ENCODE data around the gene MMP12.
"Not testable (repeated sequence)": the region's sequence is repeated elsewhere in the genome, so short reads cannot be mapped to it uniquely, and the experiment has no call there.

The MMP12 gene

GRCh38 chr11:102911758-102912481 is 37.1 kb upstream of the MMP12 start:
- H3K4me3 ChIP-seq (ENCODE audit: insufficient read depth, low read length, poor library complexity, severe bottlenecking), result no peak overlapping the region
- no peaks in the 10 kb centered on the region for H3K27me3 ChIP-seq (ENCODE audit: low read length)
- H3K9me3 ChIP-seq (ENCODE audit: insufficient read depth, low read length), result no peaks in the 10 kb centered on the region
- TF ChIP-seq EZH2phosphoT487 (conservative IDR thresholded peaks at IDR 0.05; ENCODE audit: low read length), result no peak
- H3F3A ChIP-seq (ENCODE audit: insufficient read depth), result no peaks in the 10 kb centered on the region
- H4K20me1 ChIP-seq (ENCODE audit: low read depth, low read length), result no peaks in the 10 kb centered on the region
- no peaks in the 10 kb centered on the region for H3K9me2 ChIP-seq (replicated peaks; ENCODE audit: insufficient read depth, low read length)
- no peaks in the 10 kb centered on the region for H3K36me3 ChIP-seq (ENCODE audit: low read length)
- H3K79me2 ChIP-seq (ENCODE audit: insufficient read depth, low read length), result no peaks in the 10 kb centered on the region
- no peak overlapping the region for H3K4me2 ChIP-seq (ENCODE audit: low read depth, low read length, poor library complexity, severe bottlenecking)
- H3K27ac ChIP-seq (ENCODE audit: low read depth, low read length), result no peak overlapping the region
- no peak overlapping the region for H3K9ac ChIP-seq (ENCODE audit: low read length)
- no peak overlapping the region for H2AFZ ChIP-seq (ENCODE audit: low read depth, low read length, severe bottlenecking)

- H3K9ac ChIP-seq (ENCODE audit: low read length); H3K27ac ChIP-seq (ENCODE audit: low read depth, low read length); H3K27me3 ChIP-seq (ENCODE audit: low read length); H3F3A ChIP-seq (ENCODE audit: insufficient read depth); H3K4me3 ChIP-seq (ENCODE audit: insufficient read depth, low read length, poor library complexity, severe bottlenecking); H4K20me1 ChIP-seq (ENCODE audit: low read depth, low read length); H3K4me2 ChIP-seq (ENCODE audit: low read depth, low read length, poor library complexity, severe bottlenecking); H3K79me2 ChIP-seq (ENCODE audit: insufficient read depth, low read length); H3K9me3 ChIP-seq (ENCODE audit: insufficient read depth, low read length); H3K36me3 ChIP-seq (ENCODE audit: low read length); H3K9me2 ChIP-seq (replicated peaks; ENCODE audit: insufficient read depth, low read length); H2AFZ ChIP-seq (ENCODE audit: low read depth, low read length, severe bottlenecking): not testable (repeated sequence)
Observed at GRCh38 chr11:102905848-102906247, 31.1 kb upstream of the MMP12 start.

GRCh38 chr11:102903895-102904294 is 29.1 kb upstream of the MMP12 start:
- H3K27ac ChIP-seq (ENCODE audit: low read depth, low read length); H3K9ac ChIP-seq (ENCODE audit: low read length); H3K27me3 ChIP-seq (ENCODE audit: low read length); H3F3A ChIP-seq (ENCODE audit: insufficient read depth); H2AFZ ChIP-seq (ENCODE audit: low read depth, low read length, severe bottlenecking); H4K20me1 ChIP-seq (ENCODE audit: low read depth, low read length); H3K4me3 ChIP-seq (ENCODE audit: insufficient read depth, low read length, poor library complexity, severe bottlenecking); H3K79me2 ChIP-seq (ENCODE audit: insufficient read depth, low read length); H3K4me2 ChIP-seq (ENCODE audit: low read depth, low read length, poor library complexity, severe bottlenecking); H3K9me2 ChIP-seq (replicated peaks; ENCODE audit: insufficient read depth, low read length); H3K9me3 ChIP-seq (ENCODE audit: insufficient read depth, low read length); H3K36me3 ChIP-seq (ENCODE audit: low read length): not testable (repeated sequence)

- H3K9me2 ChIP-seq (replicated peaks; ENCODE audit: insufficient read depth, low read length), result no peaks in the 10 kb centered on the region
- no peaks in the 10 kb centered on the region for H3K36me3 ChIP-seq (ENCODE audit: low read length)
- H3K4me2 ChIP-seq (ENCODE audit: low read depth, low read length, poor library complexity, severe bottlenecking), result no peak overlapping the region
- H2AFZ ChIP-seq (ENCODE audit: low read depth, low read length, severe bottlenecking), result no peak overlapping the region
- H3K27ac ChIP-seq (ENCODE audit: low read depth, low read length), result no peak overlapping the region
- H3F3A ChIP-seq (ENCODE audit: insufficient read depth), result no peaks in the 10 kb centered on the region
- no peaks in the 10 kb centered on the region for H4K20me1 ChIP-seq (ENCODE audit: low read depth, low read length)
- H3K79me2 ChIP-seq (ENCODE audit: insufficient read depth, low read length), result no peaks in the 10 kb centered on the region
- H3K9me3 ChIP-seq (ENCODE audit: insufficient read depth, low read length), result no peaks in the 10 kb centered on the region
- no peak overlapping the region for H3K4me3 ChIP-seq (ENCODE audit: insufficient read depth, low read length, poor library complexity, severe bottlenecking)
- no peaks in the 10 kb centered on the region for H3K27me3 ChIP-seq (ENCODE audit: low read length)
- TF ChIP-seq EZH2phosphoT487 (conservative IDR thresholded peaks at IDR 0.05; ENCODE audit: low read length) (no peak), CTCF (IDR thresholded peaks at IDR 0.05; ENCODE audit: insufficient read depth, low read length, poor library complexity, severe bottlenecking) (no peak)
- H3K9ac ChIP-seq (ENCODE audit: low read length), result no peak overlapping the region
Observed at GRCh38 chr11:102900346-102900745, 25.6 kb upstream of the MMP12 start.

GRCh38 chr11:102891736-102892135 is 17.0 kb upstream of the MMP12 start:
- H3K9me2 ChIP-seq (replicated peaks; ENCODE audit: insufficient read depth, low read length), result no peaks in the 10 kb centered on the region
- no peak for TF ChIP-seq EZH2phosphoT487 (conservative IDR thresholded peaks at IDR 0.05; ENCODE audit: low read length)
- no peak for TF ChIP-seq CTCF (IDR thresholded peaks at IDR 0.05; ENCODE audit: insufficient read depth, low read length, poor library complexity, severe bottlenecking)
- no peak overlapping the region for H3K4me3 ChIP-seq (ENCODE audit: insufficient read depth, low read length, poor library complexity, severe bottlenecking)
- H4K20me1 ChIP-seq (ENCODE audit: low read depth, low read length), result no peaks in the 10 kb centered on the region
- H3F3A ChIP-seq (ENCODE audit: insufficient read depth), result no peaks in the 10 kb centered on the region
- H3K9ac ChIP-seq (ENCODE audit: low read length), result no peak overlapping the region
- H3K4me2 ChIP-seq (ENCODE audit: low read depth, low read length, poor library complexity, severe bottlenecking), result no peak overlapping the region
- no peak overlapping the region for H3K27ac ChIP-seq (ENCODE audit: low read depth, low read length)
- H3K79me2 ChIP-seq (ENCODE audit: insufficient read depth, low read length), result no peaks in the 10 kb centered on the region
- H2AFZ ChIP-seq (ENCODE audit: low read depth, low read length, severe bottlenecking), result no peak overlapping the region
- H3K9me3 ChIP-seq (ENCODE audit: insufficient read depth, low read length), result no peaks in the 10 kb centered on the region
- H3K36me3 ChIP-seq (ENCODE audit: low read length), result no peaks in the 10 kb centered on the region
- H3K27me3 ChIP-seq (ENCODE audit: low read length), result no peaks in the 10 kb centered on the region
